ENCODE data around the gene CCDC102A.
"Not testable (repeated sequence)": the region's sequence is repeated elsewhere in the genome, so short reads cannot be mapped to it uniquely, and the experiment has no call there.

The CCDC102A gene

DNA sequence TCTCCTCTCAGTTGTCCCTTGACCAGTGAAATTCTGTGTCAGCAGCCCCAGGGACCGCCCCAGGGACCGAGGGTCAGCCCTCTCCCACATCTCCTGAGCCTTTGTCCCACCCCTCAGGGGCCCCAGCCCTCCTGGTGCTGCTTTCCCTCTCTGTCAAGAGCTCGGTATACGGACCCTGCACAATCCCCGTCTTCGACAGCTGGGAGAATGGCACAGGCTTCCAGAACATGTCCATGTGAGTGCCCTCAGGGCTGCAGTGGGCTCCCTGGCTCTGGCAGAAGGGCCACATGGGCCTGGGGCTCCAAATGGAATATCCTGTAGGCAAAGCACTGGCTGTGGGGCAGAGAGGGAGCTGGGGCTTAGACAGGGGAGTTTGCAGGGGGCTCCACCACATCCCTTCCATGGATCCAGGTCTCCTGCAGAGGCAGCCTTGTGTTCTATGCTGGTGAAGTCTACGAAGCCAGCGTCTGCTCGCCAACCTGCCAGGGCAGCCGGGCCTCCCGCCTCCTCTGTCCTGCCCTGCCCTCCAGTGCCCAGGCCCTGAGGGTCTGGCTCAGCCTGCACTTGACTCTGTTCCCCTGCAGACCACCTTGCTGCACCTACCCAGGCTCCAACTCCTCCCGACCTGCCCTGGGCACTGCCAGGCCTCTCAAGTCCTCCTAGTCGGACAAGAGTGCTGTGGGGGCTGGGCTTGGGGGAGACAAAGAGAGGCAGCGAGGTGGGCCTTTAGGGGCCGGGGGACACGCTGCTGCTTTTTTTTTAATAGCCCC, 34.1 kb upstream of the CCDC102A start:
- H3K9me3 ChIP-seq (ENCODE audit: control insufficient read depth, insufficient read depth, low read length) = no peaks in the 10 kb centered on the region
- 0 out of 2 replicates have a peak, but pooled peaks cover 4% of the 10 kb centered on the region for H3K36me3 ChIP-seq (ENCODE audit: insufficient read depth, low read length)

DNA sequence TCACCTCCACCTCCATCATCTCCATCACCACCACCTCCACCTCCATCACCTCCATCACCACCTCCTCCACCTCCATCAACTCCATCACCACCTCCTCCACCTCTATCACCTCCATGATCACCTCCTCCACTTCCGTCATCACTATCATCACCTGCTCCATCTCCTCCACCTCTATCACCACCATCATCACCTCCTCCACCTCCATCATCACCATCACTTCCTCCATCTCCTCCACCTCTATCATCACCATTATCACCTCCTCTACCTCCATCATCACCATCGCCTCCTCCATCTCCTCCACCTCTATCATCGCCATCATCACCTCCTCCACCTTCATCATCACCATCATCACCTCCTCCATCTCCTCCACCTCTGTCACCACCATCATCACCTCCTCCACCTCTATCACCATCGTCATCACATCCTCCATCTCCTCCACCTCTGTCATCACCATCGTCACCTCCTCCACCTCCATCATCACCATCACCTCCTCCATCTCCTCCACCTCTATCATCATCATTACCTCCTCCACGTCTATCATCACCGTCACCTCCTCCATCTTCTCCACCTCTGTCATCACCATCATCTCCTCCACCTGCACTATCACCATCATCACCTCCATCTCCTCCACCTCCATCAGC, 33.1 kb upstream of the CCDC102A start:
- H3K36me3 ChIP-seq (ENCODE audit: insufficient read depth, low read length) = 0 out of 2 replicates have a peak, but pooled peaks cover 4% of the 10 kb centered on the region
- H3K4me1 ChIP-seq (ENCODE audit: insufficient read depth, low read length) = peaks cover 3% of the 10 kb centered on the region; the same call in 1 of the 2 replicates
- H3K9ac ChIP-seq (ENCODE audit: low read depth, low read length) = no peak overlapping the region
- no peaks in the 10 kb centered on the region for H3K9me3 ChIP-seq (ENCODE audit: control insufficient read depth, insufficient read depth, low read length)

More for the DNA sequence above, 34.1 kb upstream of the CCDC102A start:
- Histone ChIP-seq H3K9ac (ENCODE audit: low read depth, low read length) (no peak overlapping the region), H3K4me1 (ENCODE audit: insufficient read depth, low read length) (no peaks in the 10 kb centered on the region)

DNA sequence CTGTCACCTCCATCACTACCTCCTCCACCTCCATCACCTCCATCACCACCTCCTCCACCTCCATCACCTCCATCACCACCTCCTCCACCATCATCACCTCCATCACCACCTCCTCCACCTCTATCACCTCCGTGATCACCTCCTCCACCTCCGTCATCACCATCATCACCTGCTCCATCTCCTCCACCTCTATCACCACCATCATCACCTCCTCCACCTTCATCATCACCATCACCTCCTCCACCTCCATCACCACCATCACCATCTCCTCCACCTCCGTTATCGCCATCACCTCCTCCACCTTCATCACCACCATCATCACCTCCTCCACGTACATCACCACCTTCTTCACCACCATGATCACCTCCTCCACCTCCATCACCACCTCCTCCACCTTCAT, 32.4 kb upstream of the CCDC102A start:
- H3K4me1 ChIP-seq (ENCODE audit: insufficient read depth, low read length); H3K9ac ChIP-seq (ENCODE audit: low read depth, low read length); H3K36me3 ChIP-seq (ENCODE audit: insufficient read depth, low read length); H3K9me3 ChIP-seq (ENCODE audit: control insufficient read depth, insufficient read depth, low read length): not testable (repeated sequence)

DNA sequence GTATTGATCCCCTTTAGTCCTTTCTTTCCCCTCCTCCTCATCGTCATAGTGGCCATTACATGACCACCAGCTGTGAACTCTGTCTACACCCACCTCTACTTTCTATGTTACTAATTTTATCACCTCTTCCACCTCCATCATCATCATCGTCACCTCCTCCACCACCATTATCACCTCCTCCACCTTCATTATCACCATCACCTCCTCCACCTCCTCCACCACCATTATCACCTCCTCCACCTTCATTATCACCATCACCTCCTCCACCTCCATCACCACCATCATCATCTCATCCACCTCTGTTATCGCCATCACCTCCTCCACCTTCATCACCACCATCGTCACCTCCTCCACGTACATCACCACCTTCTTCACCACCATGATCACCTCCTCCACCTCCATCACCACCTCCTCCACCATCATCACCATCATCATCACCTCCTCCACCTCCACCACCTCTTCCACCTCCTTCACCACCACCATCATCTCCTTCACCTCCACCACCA, 31.9 kb upstream of the CCDC102A start:
- Histone ChIP-seq H3K36me3 (ENCODE audit: insufficient read depth, low read length) (0 out of 2 replicates have a peak, but pooled peaks cover 4% of the 10 kb centered on the region), H3K9me3 (ENCODE audit: control insufficient read depth, insufficient read depth, low read length) (no peaks in the 10 kb centered on the region), H3K9ac (ENCODE audit: low read depth, low read length) (no peak overlapping the region), H3K4me1 (ENCODE audit: insufficient read depth, low read length) (peaks cover 5% of the 10 kb centered on the region; the same call in 1 of the 2 replicates)

DNA sequence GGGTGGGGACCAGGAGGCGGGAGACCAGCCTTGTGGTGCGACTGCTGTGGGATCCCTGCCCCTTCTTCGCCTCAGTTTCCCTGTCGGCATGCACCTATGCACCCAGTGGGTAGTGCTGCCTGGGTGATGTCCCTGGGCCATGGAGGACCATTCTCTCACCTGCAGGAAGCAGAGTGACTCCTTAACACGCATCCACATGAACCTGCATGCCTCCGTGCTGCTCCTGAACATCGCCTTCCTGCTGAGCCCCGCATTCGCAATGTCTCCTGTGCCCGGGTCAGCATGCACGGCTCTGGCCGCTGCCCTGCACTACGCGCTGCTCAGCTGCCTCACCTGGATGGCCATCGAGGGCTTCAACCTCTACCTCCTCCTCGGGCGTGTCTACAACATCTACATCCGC, 31.3 kb upstream of the CCDC102A start:
- no peaks in the 10 kb centered on the region for H3K9me3 ChIP-seq (ENCODE audit: control insufficient read depth, insufficient read depth, low read length)
- peaks cover 5% of the 10 kb centered on the region; the same call in 1 of the 2 replicates for H3K4me1 ChIP-seq (ENCODE audit: insufficient read depth, low read length)
- H3K9ac ChIP-seq (ENCODE audit: low read depth, low read length) = no peak overlapping the region
- H3K36me3 ChIP-seq (ENCODE audit: insufficient read depth, low read length) = 0 out of 2 replicates have a peak, but pooled peaks cover 4% of the 10 kb centered on the region

DNA sequence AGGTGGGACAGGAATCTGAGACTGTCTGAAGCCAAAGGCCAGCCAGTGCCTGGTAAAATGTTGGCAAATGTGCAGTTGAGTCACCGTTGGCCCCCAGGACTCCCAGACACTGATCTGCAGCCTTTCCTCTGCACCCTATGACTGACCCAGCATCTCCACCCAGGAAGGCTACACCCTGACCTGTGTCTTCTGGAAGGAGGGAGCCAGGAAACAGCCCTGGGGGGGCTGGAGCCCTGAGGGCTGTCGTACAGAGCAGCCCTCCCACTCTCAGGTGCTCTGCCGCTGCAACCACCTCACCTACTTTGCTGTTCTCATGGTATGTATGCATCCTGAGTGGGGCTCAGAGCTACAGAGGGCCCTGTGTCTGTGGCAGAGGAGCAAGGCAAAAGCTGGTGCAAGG, 30.1 kb upstream of the CCDC102A start:
- H3K4me1 ChIP-seq (ENCODE audit: insufficient read depth, low read length) = peaks cover 5% of the 10 kb centered on the region; the same call in 1 of the 2 replicates

DNA sequence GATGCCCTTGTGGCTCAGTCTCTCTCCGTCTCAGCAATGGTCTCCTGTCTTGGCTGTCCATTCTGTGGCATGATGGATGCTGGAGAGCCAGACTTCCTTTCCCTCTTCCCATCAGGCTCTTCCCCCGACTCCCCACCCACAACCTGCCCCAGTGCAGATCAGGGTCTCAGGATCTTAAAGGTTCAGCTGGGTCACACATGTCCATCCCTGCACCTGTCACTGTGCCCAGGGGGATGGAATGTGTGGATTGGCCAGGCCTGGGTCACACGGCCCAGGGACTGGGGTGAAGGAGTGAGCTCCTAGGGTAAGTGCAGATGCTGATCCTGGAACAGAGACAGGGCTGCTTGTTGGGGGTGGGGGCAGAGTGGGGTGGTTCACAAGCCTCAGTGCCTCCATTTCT, 29.1 kb upstream of the CCDC102A start:
- peaks cover 5% of the 10 kb centered on the region; the same call in 1 of the 2 replicates for H3K4me1 ChIP-seq (ENCODE audit: insufficient read depth, low read length)
- 0 out of 2 replicates have a peak, but pooled peaks cover 4% of the 10 kb centered on the region for H3K36me3 ChIP-seq (ENCODE audit: insufficient read depth, low read length)
- H3K9me3 ChIP-seq (ENCODE audit: control insufficient read depth, insufficient read depth, low read length) = no peaks in the 10 kb centered on the region; the same call in 1 of the 2 replicates
- H3K9ac ChIP-seq (ENCODE audit: low read depth, low read length) = no peak overlapping the region

More for the DNA sequence above, 30.1 kb upstream of the CCDC102A start:
- Histone ChIP-seq H3K36me3 (ENCODE audit: insufficient read depth, low read length) (0 out of 2 replicates have a peak, but pooled peaks cover 4% of the 10 kb centered on the region), H3K9me3 (ENCODE audit: control insufficient read depth, insufficient read depth, low read length) (no peaks in the 10 kb centered on the region; the same call in 1 of the 2 replicates), H3K9ac (ENCODE audit: low read depth, low read length) (no peak overlapping the region)

DNA sequence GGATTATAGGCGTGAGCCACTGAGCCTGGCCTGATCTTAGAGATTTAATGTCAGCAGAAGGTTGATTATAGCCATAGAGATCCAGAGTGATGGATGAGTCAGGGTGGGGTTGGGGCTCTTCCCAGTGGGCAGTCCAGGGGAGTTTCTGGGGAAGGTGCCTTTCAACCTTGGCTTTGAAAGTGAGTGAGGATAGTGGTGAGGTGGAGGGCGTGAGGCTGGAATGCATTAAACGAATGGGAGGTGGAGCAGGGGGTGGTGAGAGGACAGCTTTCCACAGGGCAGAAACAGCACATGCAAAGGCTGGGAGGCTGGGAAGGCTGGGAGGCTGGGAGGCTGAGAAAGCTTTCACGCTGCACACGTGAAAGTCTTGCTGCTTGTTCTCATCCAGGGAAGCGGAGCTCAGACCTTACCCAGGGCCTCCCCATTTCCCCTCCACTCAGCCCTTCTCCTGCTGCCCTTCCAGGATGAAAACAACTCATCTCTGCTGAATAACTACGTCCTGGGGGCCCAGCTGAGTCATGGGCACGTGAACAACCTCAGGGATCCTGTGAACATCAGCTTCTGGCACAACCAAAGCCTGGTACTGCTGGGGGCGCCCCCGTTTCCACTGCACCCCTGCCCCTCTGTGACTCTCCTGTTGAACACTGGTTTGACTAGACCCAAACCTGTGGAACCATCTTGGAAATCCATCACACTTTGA, 28.4 kb upstream of the CCDC102A start:
- Histone ChIP-seq H3K4me1 (ENCODE audit: insufficient read depth, low read length) (peaks cover 5% of the 10 kb centered on the region; the same call in 1 of the 2 replicates), H3K36me3 (ENCODE audit: insufficient read depth, low read length) (0 out of 2 replicates have a peak, but pooled peaks cover 4% of the 10 kb centered on the region), H3K9ac (ENCODE audit: low read depth, low read length) (no peak overlapping the region), H3K9me3 (ENCODE audit: control insufficient read depth, insufficient read depth, low read length) (no peaks in the 10 kb centered on the region; the same call in none of the 2 replicates)

DNA sequence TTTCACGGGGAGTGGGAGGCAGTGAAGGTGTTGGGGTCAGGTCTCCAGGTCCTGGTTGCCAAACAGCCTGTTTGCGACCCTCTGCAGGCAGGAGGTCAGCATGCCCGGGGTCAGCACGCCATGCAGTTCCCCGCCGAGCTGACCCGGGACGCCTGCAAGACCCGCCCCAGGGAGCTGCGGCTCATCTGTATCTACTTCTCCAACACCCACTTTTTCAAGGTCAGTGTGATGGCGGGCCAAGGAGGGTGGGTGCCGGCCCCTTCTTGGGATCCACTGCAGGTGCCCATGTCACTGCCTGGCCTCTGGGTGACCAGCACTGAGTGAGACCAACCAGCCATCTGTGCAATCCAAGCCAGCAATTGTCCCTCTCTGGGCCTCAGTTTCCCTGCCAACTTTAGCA, 27.4 kb upstream of the CCDC102A start:
- H3K36me3 ChIP-seq (ENCODE audit: insufficient read depth, low read length) = 0 out of 2 replicates have a peak, but pooled peaks cover 4% of the 10 kb centered on the region
- H3K9me3 ChIP-seq (ENCODE audit: control insufficient read depth, insufficient read depth, low read length) = no peaks in the 10 kb centered on the region; the same call in none of the 2 replicates
- peaks cover 5% of the 10 kb centered on the region; the same call in 1 of the 2 replicates for H3K4me1 ChIP-seq (ENCODE audit: insufficient read depth, low read length)
- H3K9ac ChIP-seq (ENCODE audit: low read depth, low read length) = no peak overlapping the region

DNA sequence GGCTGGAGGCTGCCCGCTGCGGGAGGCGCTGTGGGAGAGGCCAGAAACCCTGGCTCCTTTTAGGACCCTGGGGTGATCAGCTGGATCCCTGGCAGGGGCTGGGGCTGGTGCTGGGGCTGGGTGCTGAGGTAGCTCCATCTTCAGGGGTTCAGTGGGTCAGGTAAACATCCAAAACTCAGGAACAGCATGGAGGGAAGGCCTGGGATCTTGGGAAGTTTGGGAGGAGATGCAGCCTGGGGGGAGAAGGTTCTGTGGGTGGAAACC, 27.0 kb upstream of the CCDC102A start:
- 0 out of 2 replicates have a peak, but pooled peaks cover 2% of the 10 kb centered on the region for H3K36me3 ChIP-seq (ENCODE audit: insufficient read depth, low read length)
- H3K9ac ChIP-seq (ENCODE audit: low read depth, low read length) = no peak overlapping the region
- peaks cover 5% of the 10 kb centered on the region; the same call in 1 of the 2 replicates for H3K4me1 ChIP-seq (ENCODE audit: insufficient read depth, low read length)
- H3K9me3 ChIP-seq (ENCODE audit: control insufficient read depth, insufficient read depth, low read length) = no peaks in the 10 kb centered on the region; the same call in none of the 2 replicates

DNA sequence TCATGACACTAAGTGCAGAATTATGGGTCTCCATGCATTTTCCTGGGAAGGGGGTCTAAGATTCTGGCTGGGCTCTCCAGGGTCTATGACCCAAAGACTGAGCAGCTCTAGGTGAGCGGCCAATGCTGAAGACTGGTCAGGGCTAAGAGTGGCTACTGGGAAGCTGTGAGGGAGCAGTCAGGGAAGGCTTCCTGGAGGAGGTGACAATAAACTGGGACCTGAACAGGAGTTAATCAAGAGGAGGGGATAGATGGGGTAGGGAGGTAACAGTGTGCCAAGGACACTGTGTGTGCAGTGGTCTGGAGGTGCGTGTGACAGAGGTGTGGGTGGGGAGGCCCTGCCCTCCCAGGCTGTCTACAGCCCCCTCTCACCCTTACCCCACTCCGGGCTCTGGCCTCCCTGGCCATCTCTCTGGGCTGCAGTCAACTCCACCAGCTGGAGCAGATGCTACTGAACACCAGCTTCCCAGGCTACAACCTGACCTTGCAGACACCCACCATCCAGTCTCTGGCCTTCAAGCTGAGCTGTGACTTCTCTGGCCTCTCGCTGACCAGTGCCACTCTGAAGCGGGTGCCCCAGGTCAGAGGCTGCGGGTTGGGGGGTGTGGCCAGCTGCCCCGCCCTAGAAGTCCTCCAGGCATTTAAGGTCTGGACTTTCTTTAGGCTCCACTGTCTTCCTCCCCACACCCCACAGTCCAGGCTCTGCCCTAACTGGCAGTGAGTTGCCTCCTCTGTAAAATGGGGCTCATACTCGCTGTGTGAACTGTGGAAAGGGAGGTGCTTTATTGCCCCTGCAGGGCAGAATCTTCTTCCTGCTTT, 26.5 kb upstream of the CCDC102A start:
- Histone ChIP-seq H3K36me3 (ENCODE audit: insufficient read depth, low read length) (no peaks in the 10 kb centered on the region), H3K9me3 (ENCODE audit: control insufficient read depth, insufficient read depth, low read length) (no peaks in the 10 kb centered on the region; the same call in none of the 2 replicates)

DNA sequence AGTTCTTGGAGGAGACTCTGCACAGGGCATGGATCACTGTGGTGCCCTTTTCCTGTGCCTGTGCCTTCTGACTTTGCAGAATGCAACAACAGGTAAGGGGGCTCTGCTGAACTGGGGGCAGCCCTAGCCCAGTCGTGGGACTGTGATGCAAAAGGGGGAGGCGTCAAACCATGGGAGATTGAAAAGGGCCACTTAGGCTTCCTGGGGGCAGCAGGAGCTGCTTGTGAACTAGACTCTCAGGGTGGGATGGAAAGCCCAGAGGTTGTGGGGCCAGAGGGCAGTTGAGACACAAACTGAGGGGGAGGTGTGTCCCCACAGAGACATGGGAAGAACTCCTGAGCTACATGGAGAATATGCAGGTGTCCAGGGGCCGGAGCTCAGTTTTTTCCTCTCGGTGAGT, 25.7 kb upstream of the CCDC102A start:
- Histone ChIP-seq H3K36me3 (ENCODE audit: insufficient read depth, low read length) (no peaks in the 10 kb centered on the region), H3K9ac (ENCODE audit: low read depth, low read length) (no peak overlapping the region), H3K9me3 (ENCODE audit: control insufficient read depth, insufficient read depth, low read length) (no peaks in the 10 kb centered on the region; the same call in none of the 2 replicates), H3K4me1 (ENCODE audit: insufficient read depth, low read length) (peaks cover 5% of the 10 kb centered on the region; the same call in 1 of the 2 replicates)

More for the DNA sequence above, 26.5 kb upstream of the CCDC102A start:
- Histone ChIP-seq H3K4me1 (ENCODE audit: insufficient read depth, low read length) (peaks cover 5% of the 10 kb centered on the region; the same call in 1 of the 2 replicates), H3K9ac (ENCODE audit: low read depth, low read length) (no peak overlapping the region)

DNA sequence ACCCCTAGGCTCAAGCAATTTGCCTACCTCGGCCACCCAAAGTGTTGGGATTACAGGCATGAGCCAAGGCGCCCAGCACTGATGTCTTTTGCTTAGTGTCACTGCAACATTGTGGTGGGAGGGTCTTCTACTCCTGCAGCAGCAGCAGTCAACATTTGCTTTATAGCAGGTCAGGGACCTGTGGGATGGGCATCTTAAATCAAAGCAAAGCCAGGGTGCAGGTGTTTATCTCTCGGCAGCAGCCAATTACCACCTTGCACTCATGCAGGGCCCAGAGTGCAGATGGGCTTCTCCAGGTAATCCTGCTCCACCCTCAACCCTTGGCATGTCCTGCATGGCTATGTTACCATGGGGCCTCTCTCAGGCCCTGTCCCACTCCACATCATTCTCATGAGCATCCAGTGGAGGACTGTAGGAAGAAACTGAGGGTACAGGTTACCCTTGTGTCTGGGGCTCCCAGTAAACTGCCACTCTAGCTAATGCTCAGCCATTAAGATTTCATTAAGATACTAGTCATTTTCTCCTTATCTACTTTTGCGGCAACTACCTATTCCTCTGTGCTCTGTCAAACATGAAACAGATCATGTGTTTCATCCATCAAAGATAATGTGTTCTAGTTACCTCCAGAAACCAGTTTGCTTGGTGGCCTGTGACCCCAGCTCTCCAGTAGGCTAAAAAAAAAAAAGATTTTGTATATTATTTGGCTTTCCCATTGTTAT, 22.9 kb upstream of the CCDC102A start:
- H3K9ac ChIP-seq (ENCODE audit: low read depth, low read length) = no peak overlapping the region
- no peaks in the 10 kb centered on the region for H3K36me3 ChIP-seq (ENCODE audit: insufficient read depth, low read length)
- H3K9me3 ChIP-seq (ENCODE audit: control insufficient read depth, insufficient read depth, low read length) = no peaks in the 10 kb centered on the region; the same call in none of the 2 replicates
- H3K4me1 ChIP-seq (ENCODE audit: insufficient read depth, low read length) = no peaks in the 10 kb centered on the region; the same call in 1 of the 2 replicates
